ENCODE results near the gene FAM13B.

Gene FAM13B

GRCh38 chr5:137921931-137922330, 110.9 kb downstream of the FAM13B start:
- Mint-ChIP-seq H3K36me3 (ENCODE audit: low read depth) (peaks cover 3% of the 10 kb centered on the region), H3K27me3 (peaks cover under 1% of the 10 kb centered on the region), H3K4me1 (ENCODE audit: low read depth) (no peaks in the 10 kb centered on the region), H3K4me3 (no peak overlapping the region), H3K9me3 (peaks cover 6% of the 10 kb centered on the region), H3K27ac (no peak overlapping the region)
- no peak for DNase-seq

GRCh38 chr5:137916923-137917322, 116.0 kb downstream of the FAM13B start:
- DNase-seq: no peak
- Mint-ChIP-seq H3K27ac (no peak overlapping the region), H3K36me3 (ENCODE audit: low read depth) (peaks cover 3% of the 10 kb centered on the region), H3K4me1 (ENCODE audit: low read depth) (no peaks in the 10 kb centered on the region), H3K27me3 (peaks cover 8% of the 10 kb centered on the region), H3K9me3 (peaks cover 16% of the 10 kb centered on the region), H3K4me3 (no peak overlapping the region)

GRCh38 chr5:137914758-137915157, 118.1 kb downstream of the FAM13B start:
- peaks cover 8% of the 10 kb centered on the region for H3K27me3 Mint-ChIP-seq
- no peak overlapping the region for H3K4me3 Mint-ChIP-seq
- H3K9me3 Mint-ChIP-seq: peaks cover 16% of the 10 kb centered on the region
- DNase-seq: no peak
- no peak overlapping the region for H3K27ac Mint-ChIP-seq
- no peaks in the 10 kb centered on the region for H3K4me1 Mint-ChIP-seq (ENCODE audit: low read depth)
- H3K36me3 Mint-ChIP-seq (ENCODE audit: low read depth): peaks cover 3% of the 10 kb centered on the region

GRCh38 chr5:137902408-137903133, 130.3 kb downstream of the FAM13B start:
- Mint-ChIP-seq H3K27ac (no peak overlapping the region), H3K4me3 (no peak overlapping the region), H3K36me3 (ENCODE audit: low read depth) (no peaks in the 10 kb centered on the region), H3K4me1 (ENCODE audit: low read depth) (no peaks in the 10 kb centered on the region), H3K27me3 (no peaks in the 10 kb centered on the region), H3K9me3 (no peaks in the 10 kb centered on the region)
- DNase-seq: no peak

- no peaks in the 10 kb centered on the region for H3K36me3 Mint-ChIP-seq (ENCODE audit: low read depth)
- H3K4me3 Mint-ChIP-seq: no peak overlapping the region
- H3K4me1 Mint-ChIP-seq (ENCODE audit: low read depth): no peaks in the 10 kb centered on the region
- no peak for DNase-seq
- H3K9me3 Mint-ChIP-seq: no peaks in the 10 kb centered on the region
- H3K27ac Mint-ChIP-seq: no peak overlapping the region
- H3K27me3 Mint-ChIP-seq: no peaks in the 10 kb centered on the region
These were observed 131.7 kb downstream of the FAM13B start for GRCh38 chr5:137901011-137901817.

GRCh38 chr5:137899493-137899892, 133.4 kb downstream of the FAM13B start:
- no peaks in the 10 kb centered on the region for H3K4me1 Mint-ChIP-seq (ENCODE audit: low read depth)
- H3K36me3 Mint-ChIP-seq (ENCODE audit: low read depth): no peaks in the 10 kb centered on the region
- H3K4me3 Mint-ChIP-seq: no peak overlapping the region
- no peak for DNase-seq
- no peaks in the 10 kb centered on the region for H3K9me3 Mint-ChIP-seq
- no peaks in the 10 kb centered on the region for H3K27me3 Mint-ChIP-seq
- H3K27ac Mint-ChIP-seq: no peak overlapping the region

- no peak for DNase-seq
- no peaks in the 10 kb centered on the region for H3K4me1 Mint-ChIP-seq (ENCODE audit: low read depth)
- H3K27ac Mint-ChIP-seq: no peak overlapping the region
- no peak overlapping the region for H3K4me3 Mint-ChIP-seq
- H3K9me3 Mint-ChIP-seq: no peaks in the 10 kb centered on the region
- H3K27me3 Mint-ChIP-seq: no peaks in the 10 kb centered on the region
- H3K36me3 Mint-ChIP-seq (ENCODE audit: low read depth): no peaks in the 10 kb centered on the region
These were observed 136.3 kb downstream of the FAM13B start for GRCh38 chr5:137896560-137896959.

- no peaks in the 10 kb centered on the region for H3K27me3 Mint-ChIP-seq
- H3K4me3 Mint-ChIP-seq: no peak overlapping the region
- H3K36me3 Mint-ChIP-seq (ENCODE audit: low read depth): peaks cover 1% of the 10 kb centered on the region
- DNase-seq: no peak
- peaks cover 2% of the 10 kb centered on the region for H3K9me3 Mint-ChIP-seq
- no peak overlapping the region for H3K27ac Mint-ChIP-seq
- peaks cover 3% of the 10 kb centered on the region for H3K4me1 Mint-ChIP-seq (ENCODE audit: low read depth)
These were observed 138.3 kb downstream of the FAM13B start for GRCh38 chr5:137894586-137894985.

GRCh38 chr5:137891849-137892248, 141.0 kb downstream of the FAM13B start:
- H3K4me1 Mint-ChIP-seq (ENCODE audit: low read depth): peaks cover 21% of the 10 kb centered on the region
- no peaks in the 10 kb centered on the region for H3K27me3 Mint-ChIP-seq
- peaks cover 7% of the 10 kb centered on the region for H3K36me3 Mint-ChIP-seq (ENCODE audit: low read depth)
- no peak for DNase-seq
- H3K27ac Mint-ChIP-seq: no peak overlapping the region
- no peak overlapping the region for H3K4me3 Mint-ChIP-seq
- H3K9me3 Mint-ChIP-seq: peaks cover 4% of the 10 kb centered on the region

GRCh38 chr5:137890845-137891244, 142.0 kb downstream of the FAM13B start:
- no peak overlapping the region for H3K4me3 Mint-ChIP-seq

GRCh38 chr5:137888863-137889759, 143.8 kb downstream of the FAM13B start, which contains the start of gene PKD2L2:
TSS of gene PKD2L2 (plus strand) at chr5:137889457. CDS start at chr5:137889492, 35 bp downstream.
- H3K27me3 Mint-ChIP-seq: no peaks in the 10 kb centered on the region
- DNase-seq: peak; percentile 88
- H3K4me1 Mint-ChIP-seq (ENCODE audit: low read depth): peaks cover 23% of the 10 kb centered on the region
- H3K4me3 Mint-ChIP-seq: peak within 1 kb of the TSS; percentile 86
- peak within 1 kb of the TSS; percentile 93 for H3K27ac Mint-ChIP-seq
- H3K9me3 Mint-ChIP-seq: peaks cover 4% of the 10 kb centered on the region
- H3K36me3 Mint-ChIP-seq (ENCODE audit: low read depth): peaks cover 7% of the 10 kb centered on the region

More at GRCh38 chr5:137890845-137891244, 142.0 kb downstream of the FAM13B start:
- Mint-ChIP-seq H3K27me3 (no peaks in the 10 kb centered on the region), H3K27ac (no peak overlapping the region), H3K9me3 (peaks cover 4% of the 10 kb centered on the region), H3K36me3 (ENCODE audit: low read depth) (peaks cover 7% of the 10 kb centered on the region), H3K4me1 (ENCODE audit: low read depth) (peaks cover 23% of the 10 kb centered on the region)
- no peak for DNase-seq

- peaks cover 23% of the 10 kb centered on the region for H3K4me1 Mint-ChIP-seq (ENCODE audit: low read depth)
- peaks cover 7% of the 10 kb centered on the region for H3K36me3 Mint-ChIP-seq (ENCODE audit: low read depth)
- H3K27ac Mint-ChIP-seq: peak overlapping the region; percentile 93
- no peak for DNase-seq
- no peaks in the 10 kb centered on the region for H3K27me3 Mint-ChIP-seq
- peaks cover 4% of the 10 kb centered on the region for H3K9me3 Mint-ChIP-seq
- peak overlapping the region; percentile 86 for H3K4me3 Mint-ChIP-seq
These were observed 144.4 kb downstream of the FAM13B start for GRCh38 chr5:137888466-137888862.

Data from activated T-cell treated with anti-CD3 and anti-CD28 coated beads, Interleukin-2, amount 50 U/mL, for 24 hours (primary cell).